Glutamatergic neuron (in vitro differentiated cells): Measurements from ENCODE around the gene GARIN3. TPM values are rescaled to one million over a fixed set of nuclear protein-coding genes. Genes with fewer than 3 reads are reported as not detected.

ENCODE experiments used
- DNase-seq: peaks from one replicate; pipeline ENCODE4 v3.0.0; 2022
- H3K27ac Mint-ChIP-seq: one replicate; pipeline ENCODE4 v1.8.0; 2020; ENCODE audit warnings: mild to moderate bottlenecking, mixed read lengths, inconsistent platforms; ENCODE audit not compliant: unreplicated experiment
- H3K27me3 Mint-ChIP-seq: one replicate; pipeline ENCODE4 v1.8.0; 2020; ENCODE audit warnings: mild to moderate bottlenecking, moderate library complexity, mixed read lengths, inconsistent platforms; ENCODE audit not compliant: unreplicated experiment
- H3K36me3 Mint-ChIP-seq: one replicate; pipeline ENCODE4 v1.8.0; 2020; ENCODE audit warnings: mild to moderate bottlenecking, mixed read lengths, inconsistent platforms; ENCODE audit not compliant: unreplicated experiment
- H3K4me1 Mint-ChIP-seq: one replicate; pipeline ENCODE4 v1.8.0; 2020; ENCODE audit warnings: mild to moderate bottlenecking, low read depth, mixed read lengths, inconsistent platforms; ENCODE audit not compliant: unreplicated experiment
- H3K4me3 Mint-ChIP-seq: one replicate; pipeline ENCODE4 v1.8.0; 2020; ENCODE audit warnings: mild to moderate bottlenecking, mixed read lengths, inconsistent platforms; ENCODE audit not compliant: unreplicated experiment
- H3K9me3 Mint-ChIP-seq: one replicate; pipeline ENCODE4 v1.8.0; 2020; ENCODE audit warnings: mild to moderate bottlenecking, moderate library complexity, mixed read lengths, inconsistent platforms; ENCODE audit not compliant: unreplicated experiment
- CTCF ChIP-seq: fragments of 200-600 bp; sonication (generic); IDR thresholded peaks from one replicate; pipeline ENCODE4 v1.5.0; 2021; ENCODE audit not compliant: partially characterized antibody, unreplicated experiment
- long read RNA-seq: library from polyadenylated mRNA; unstranded; transcript quantifications from one replicate; pipeline ENCODE4 v2.0.0, GENCODE V29; 2020; ENCODE audit not compliant: unreplicated experiment
- total RNA-seq: library from RNA; stranded (reverse); fragmentation: NEBNext Ultra II Directional; extraction: Animal tissue kit (Norgen Biotek cat#: 25700); gene quantifications from one replicate; pipeline ENCODE4 v1.2.1, GENCODE V29; 2021; ENCODE audit not compliant: unreplicated experiment

The GARIN3 gene
- total RNA-seq = not detected
- long read RNA-seq = 0 reads

DNA sequence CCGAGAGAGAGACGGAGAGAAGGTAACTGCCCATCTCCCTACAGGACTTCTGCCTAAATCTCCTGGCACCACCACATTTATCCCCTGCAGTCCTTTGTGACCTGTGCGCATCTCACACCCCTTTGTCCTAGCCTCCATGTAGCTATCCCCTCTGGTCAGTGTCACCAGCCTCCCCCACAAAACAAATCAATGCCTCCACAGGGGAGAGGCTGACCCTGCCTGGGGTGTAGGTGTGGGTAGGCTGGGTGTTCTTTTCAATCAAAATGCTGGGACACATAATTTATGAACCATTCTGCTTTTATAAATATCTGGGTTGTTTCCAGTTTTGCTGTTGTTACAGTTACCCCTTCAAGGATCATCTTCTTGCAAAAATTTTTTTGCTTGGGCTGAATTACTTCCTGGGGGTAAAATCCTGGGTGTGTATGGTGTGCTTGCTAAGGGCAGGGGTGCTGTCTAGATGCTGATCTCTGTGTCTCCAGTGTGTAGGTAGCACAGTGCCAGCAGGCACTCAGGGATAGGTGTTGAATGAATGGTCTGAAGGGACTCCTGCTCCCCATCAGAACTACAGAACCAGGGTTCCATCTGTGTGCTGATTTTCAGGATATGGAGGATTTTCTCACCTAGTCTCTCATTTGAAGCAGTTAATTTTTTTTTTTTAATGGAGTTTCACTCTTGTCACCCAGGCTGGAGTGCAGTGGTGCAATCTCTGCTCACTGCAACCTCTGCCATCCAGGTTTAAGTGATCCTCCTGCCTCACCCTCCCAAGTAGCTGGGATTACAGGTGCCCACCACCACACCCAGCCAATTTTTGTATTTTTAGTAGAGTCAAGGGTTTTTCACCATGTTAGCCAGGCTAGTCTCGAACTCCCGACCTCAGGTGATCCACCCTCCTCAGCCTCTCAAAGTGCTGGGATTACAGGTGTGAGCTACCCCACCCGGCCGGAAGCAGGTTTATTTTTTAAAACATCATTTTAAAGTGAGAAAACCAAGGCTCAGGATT is at the start of gene GARIN3:
Gene GARIN3 (minus strand): TSS at position 51 of the 1,000 bp plus-strand sequence. CDS start 96 bp downstream, outside the sequence.
- no peak for TF ChIP-seq CTCF
- Mint-ChIP-seq H3K4me3 (no peak within 1 kb of the TSS), H3K4me1 (no peaks in the 10 kb centered on the region), H3K36me3 (no peaks in the 10 kb centered on the region), H3K9me3 (peaks cover 2% of the 10 kb centered on the region), H3K27me3 (no peaks in the 10 kb centered on the region), H3K27ac (no peak within 1 kb of the TSS)
- no peak for DNase-seq

- H3K27ac Mint-ChIP-seq = no peak overlapping the region
- TF ChIP-seq CTCF = no peak
- H3K4me3 Mint-ChIP-seq = no peak overlapping the region
- H3K36me3 Mint-ChIP-seq = no peaks in the 10 kb centered on the region
- DNase-seq = no peak
- no peaks in the 10 kb centered on the region for H3K9me3 Mint-ChIP-seq
- peaks cover 2% of the 10 kb centered on the region for H3K27me3 Mint-ChIP-seq
- H3K4me1 Mint-ChIP-seq = no peaks in the 10 kb centered on the region
These were observed 49.6 kb upstream of the GARIN3 start for GRCh38 chr5:157215514-157216167.

DNA sequence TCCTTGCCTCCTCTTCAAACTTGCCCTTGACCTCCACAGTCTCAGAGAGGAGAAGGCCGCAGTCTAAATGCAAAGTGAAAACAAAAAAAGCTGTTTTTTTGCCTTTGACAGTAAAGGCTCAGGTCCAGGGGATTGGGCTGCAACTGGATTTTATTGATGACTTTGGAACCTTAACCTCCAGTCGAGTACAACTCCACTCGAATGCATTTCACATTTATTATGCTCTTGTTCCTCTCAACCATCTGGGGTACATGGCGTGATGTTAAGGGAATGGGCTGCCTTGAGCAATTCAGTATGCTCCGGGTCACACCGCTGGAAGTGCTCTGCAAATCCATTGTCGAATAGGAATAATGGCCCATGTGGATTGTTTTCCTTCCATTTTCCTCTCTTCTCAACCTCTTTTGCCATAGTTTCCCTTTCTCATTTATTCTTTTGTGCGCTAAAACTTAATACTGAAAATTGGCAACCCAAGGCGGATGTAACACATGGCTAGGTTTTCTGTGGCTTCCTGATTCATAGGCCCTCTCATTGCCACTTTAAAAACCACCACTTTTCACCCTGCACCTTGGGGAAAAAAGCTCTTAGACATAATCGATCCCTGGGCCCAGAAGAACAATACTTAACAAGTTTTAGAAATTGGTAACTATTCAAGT is 48.9 kb upstream of the GARIN3 start:
- DNase-seq = no peak
- Mint-ChIP-seq H3K4me3 (no peak overlapping the region), H3K4me1 (no peaks in the 10 kb centered on the region), H3K36me3 (no peaks in the 10 kb centered on the region), H3K9me3 (no peaks in the 10 kb centered on the region), H3K27me3 (peaks cover 2% of the 10 kb centered on the region), H3K27ac (no peak overlapping the region)
- TF ChIP-seq CTCF = no peak

DNA sequence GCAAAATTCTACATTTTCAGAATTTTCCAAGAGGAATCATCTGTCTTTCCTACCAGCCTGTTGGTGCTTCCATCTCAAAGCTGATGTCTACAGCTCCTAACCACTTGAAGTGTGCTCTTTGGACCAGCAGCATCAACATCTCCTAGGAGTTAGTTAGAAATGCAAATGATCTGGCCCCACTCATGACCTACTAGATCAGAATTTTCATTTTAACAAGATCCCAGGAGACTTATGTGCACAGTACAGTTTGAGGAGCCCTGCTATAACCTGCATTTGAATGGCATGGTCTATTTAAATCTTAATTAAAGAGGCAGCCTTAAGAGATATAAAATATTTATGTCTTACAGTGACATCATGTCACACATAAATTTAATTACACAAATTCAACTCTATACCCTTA is 48.4 kb upstream of the GARIN3 start:
- no peak for DNase-seq
- H3K27me3 Mint-ChIP-seq = peaks cover 2% of the 10 kb centered on the region
- no peaks in the 10 kb centered on the region for H3K4me1 Mint-ChIP-seq
- no peak for TF ChIP-seq CTCF
- H3K27ac Mint-ChIP-seq = no peak overlapping the region
- no peaks in the 10 kb centered on the region for H3K36me3 Mint-ChIP-seq
- H3K9me3 Mint-ChIP-seq = no peaks in the 10 kb centered on the region
- no peak overlapping the region for H3K4me3 Mint-ChIP-seq
